DMS153 (cell line): ENCODE measurements around the gene SGCD.

ENCODE experiments used
- DNase-seq: peaks from one replicate; lab custom pipeline; 2025; lab: John Stamatoyannopoulos, UW

Gene SGCD

DNA sequence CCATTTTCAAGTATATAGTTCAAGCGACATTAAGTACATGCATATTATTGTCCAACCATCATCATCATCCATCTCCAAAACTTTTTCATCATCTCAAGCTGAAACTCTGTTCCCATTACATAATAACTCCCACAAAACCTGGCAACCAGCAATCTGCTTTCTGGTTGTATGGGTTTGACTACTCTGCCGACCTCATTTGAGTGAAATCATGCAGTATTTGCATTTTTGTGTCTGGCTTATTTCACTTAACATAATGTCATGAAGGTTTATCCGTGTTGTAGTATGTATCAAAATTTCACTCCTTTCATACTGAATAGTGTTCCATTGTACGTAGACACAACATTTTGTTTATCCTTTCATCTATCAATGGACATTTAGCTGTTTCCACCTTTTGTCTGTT, 74.8 kb downstream of the SGCD start:
- DNase-seq = no peak

DNA sequence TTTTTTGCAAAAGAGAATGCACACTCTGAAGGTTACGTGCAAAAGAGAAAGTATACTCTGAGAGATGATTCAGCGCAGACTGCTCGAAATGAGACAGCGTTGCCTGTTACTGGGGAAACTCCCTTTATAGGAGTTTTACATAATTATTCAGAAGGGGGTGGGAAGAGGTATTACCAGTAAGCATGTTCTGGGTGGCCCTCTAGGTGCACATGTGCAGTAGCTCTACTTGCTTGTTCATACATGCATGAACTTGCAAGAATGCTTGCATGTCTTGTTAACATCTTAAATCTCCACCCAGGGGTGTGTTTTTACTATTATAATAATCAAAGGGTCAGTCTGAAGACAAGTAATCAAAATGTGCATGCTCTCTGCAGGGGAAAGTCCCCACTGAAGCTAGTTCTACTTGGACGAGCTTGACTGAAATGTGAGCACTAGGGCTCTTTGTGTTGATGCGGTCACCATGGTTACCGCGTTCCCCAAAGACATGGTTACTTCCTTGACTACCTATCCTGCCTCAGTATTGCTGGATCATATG, 75.5 kb downstream of the SGCD start:
- peak; percentile 63 for DNase-seq

DNA sequence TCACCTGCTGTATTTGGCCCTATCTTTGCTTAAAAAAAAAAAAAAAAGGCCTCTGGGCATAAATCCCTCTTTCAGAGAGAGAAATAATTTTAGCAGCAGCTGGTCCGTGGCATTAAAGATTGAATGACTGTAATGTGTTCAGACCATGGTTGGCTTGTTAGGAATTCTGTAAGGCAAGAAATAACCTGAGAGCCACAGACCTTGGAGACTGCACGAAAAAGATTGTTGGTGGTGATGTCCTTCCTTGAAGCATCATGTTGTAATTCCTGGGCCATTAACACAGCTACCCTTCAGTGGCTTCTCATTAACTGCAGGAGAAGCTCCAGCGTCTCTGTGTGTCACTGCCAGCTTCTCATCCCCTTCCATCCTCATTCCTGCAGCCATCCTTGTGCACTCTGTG, 79.0 kb downstream of the SGCD start:
- DNase-seq = no peak

DNA sequence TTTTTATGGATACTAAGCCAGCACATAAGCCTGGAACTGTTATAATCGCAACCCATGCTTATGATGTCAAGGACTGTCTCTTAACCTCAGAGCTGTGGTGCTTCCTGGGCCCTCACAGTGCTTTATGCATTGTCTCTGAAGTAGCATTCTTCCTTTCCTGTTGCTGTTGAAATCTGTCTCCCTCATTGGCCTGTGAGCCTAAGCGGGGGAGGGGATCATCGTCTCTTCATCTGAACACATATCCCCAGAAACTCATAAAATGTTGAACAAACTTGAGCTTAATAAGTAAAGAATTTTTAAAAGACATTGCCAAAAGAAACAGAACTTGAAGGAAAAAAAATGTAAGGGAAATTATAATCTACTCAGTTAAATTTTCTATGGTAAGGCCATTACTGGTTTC, 80.3 kb downstream of the SGCD start:
- no peak for DNase-seq

DNA sequence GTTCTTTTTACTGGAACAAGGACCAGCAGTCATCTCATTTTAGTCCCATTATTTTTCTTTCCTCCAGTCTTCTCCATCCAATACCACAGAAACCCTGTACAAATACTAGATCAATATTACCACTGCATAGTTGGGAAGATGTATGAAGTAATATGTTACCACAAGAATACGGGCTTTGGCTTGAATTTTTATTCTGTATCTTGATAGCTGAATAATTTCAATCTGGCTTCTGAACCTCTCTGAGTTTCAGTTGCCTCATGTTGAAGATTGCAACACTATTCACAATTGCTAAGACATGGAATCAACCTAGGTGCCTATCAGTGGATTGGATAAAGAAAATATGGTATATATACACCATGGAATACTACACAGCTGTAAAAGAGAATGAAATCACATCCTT, 82.9 kb downstream of the SGCD start:
- DNase-seq = no peak

DNA sequence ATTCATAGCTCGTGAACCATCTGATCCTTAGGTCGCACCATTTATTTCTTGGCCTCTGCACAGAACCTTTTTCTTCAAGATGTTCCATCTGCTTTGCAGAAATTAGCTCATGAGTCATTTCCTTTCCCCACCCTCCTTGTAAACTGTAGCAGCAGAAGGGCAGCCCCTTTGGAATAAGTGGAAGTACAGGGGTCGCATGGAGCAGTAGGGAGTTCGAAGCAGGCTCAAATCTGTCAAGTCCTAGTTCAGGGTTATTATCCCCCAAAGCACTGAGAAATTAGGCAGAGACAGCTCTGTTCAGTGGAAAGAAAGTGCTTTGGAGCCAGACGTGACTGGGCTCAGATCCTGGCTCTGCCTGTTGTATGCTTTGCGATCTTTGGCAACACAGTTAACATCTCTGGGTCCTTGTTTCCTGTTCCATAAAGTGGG, 84.2 kb downstream of the SGCD start:
- no peak for DNase-seq

DNA sequence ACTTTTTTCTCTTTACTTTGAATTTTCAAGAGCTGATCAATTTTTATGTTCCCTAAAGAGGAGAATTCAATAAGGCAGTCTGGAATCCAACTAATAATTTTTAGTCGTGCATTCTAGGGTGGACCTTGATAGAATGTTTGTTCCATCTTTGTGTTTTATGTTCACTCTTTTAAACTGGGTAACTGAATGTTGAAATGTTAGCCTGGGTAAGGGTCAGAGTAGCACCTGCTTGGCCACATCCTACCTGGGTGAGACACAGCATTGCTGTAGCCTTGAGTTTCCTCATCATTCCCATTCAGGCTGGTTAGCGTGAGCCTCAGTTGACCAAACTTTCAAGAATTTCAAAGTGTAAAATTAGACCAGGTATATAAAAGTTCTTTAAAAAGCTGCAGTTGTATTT, 85.0 kb downstream of the SGCD start:
- no peak for DNase-seq

DNA sequence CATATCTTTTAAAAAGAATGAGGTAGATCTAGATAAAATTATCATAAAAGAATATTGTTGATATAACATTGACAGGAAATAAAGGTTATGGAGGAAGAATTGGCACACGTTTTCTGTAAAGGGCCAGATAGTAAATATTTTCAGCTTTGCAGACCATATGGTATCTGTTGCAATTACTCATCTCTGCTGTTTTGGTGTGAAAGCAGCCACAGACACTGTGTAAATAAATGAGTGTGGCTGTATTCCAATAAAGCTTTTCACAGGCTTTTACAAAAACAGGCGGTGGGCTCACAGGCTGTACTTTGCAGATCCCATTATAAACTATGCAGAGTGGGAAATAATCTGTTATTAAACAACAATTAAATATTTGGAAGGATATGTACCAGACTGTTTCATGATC, 87.4 kb downstream of the SGCD start:
- no peak for DNase-seq

DNA sequence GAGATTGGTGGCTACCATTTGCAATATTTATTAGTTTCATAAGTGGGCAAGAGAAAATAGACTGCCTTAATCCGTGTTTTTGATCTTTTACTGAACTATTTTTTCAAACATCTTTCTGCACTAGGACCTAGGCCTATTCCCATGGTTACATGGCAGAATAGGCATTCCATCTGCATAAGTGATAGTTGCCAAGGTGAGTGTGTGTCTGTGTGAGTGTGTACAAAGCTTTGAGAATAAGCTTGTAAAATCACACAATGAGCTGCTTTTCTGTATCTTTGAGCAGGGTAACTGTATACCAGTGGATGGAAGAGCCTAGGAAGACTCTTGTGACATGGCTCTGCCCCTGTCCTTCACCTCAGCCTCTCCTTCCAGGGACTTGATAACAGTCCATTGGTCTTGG, 92.7 kb downstream of the SGCD start:
- DNase-seq = no peak

DNA sequence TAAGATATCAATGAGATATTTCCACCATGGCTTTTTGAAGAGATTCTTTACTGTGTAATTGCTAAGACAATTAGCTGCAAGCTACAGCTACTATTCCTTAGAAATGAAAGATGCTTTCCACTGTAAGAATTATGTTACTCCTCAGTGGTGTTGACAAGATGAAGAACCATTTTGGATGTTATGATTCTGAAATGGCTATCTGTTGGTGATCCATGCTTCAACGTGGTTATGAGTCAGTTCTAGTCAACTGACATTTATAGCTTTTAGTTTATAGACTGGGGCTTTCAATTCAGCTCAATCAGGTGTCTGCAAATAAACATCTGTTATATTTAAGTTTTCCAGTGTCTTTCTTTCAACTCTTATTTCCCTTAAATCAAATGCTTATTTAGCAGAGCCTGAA, 93.7 kb downstream of the SGCD start:
- no peak for DNase-seq

DNA sequence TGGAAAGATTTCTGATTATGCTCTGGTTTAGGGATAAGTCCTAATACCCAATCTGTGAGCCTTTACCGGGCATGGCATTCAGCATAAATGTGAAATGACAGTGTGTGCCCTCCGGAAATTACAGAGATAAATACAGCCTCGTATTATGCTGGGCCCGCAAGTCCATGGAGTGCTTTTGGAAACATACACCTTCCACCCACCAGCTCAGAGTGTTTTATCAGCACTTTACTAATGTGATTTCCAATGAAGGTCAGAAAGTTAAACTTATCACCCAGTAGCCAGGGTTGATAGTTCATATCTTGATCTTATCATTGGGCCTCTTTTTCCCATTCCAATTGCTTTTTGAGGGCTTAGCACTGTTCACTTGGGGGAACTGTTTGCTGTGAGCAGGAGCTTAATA, 94.8 kb downstream of the SGCD start:
- no peak for DNase-seq

DNA sequence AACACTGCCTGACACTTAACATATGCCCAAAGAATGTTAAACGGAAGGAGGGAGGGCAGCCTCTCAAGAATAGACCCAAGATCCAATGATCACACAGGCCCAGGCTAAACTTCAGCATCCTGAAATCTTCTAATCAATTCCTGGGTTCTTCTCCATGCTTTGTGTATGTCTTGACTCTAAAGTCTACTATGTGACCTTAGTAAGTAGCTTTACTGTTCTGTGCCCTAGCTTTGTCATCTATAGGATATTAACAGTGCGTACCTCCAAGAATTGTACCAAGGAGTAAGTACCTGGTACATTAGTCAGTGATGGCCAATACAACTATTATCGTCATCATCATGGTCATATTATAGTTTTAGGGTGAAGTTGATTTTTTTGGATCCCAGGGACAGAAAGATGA, 96.6 kb downstream of the SGCD start:
- no peak for DNase-seq

DNA sequence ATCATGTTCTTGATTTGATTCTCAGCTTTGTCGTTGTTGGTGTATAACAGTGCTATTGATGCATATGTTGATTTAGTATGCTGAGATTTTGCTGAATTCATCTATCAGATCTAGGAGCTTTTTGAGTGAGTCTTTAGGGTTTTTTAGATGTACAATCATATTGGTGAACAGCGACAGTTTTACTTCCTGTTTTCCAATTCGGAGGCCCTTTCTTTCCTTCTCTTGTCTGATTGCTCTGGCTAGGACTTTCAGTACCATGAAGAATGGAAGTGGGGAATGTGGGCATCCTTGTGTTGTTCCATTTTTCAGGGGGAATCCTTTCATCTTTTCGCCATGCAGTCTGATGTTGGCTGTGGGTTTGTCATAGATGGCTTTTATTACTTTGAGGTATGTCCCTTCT, 100.4 kb downstream of the SGCD start:
- DNase-seq = no peak

DNA sequence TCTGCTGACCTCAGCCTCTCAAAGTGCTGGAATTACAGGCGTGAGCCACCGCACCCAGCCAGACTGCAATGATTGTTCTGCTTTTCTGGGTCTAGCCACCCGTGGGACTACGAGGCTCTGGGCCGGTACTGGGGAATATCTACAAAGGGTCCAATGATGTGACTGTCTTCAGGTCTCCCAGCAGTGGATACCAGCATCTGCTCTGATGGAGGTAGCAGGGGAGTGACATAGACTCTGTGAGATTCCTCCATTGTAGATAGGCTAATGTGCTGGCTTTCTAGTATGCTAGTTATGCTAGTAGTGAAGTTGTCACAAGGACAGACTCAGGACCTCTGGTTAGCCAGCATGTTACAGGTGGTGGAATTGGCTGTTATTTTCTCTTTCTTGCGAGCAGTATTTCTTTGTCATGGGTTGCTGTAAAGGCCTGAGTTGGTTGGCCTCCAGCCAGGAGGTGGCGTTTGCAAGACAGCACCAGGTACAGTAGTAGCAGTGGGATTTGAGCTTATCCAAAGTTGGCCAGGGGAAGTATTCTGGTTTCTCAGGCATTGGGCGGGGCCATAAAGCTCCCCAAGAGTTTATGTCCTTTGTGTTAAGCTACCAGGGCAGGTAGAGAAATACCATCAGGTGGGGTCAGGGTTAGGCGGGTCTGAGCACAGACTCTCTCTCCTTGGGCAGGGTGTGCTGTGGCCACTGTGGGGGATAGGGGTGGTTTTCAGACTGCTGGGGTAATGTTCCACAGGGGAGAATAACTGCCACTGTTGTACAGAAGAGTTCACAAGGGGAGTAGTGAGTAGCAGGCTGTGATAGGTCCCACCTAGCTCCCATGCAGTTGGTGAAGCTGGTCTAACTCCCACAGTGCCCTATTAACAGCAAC, 105.2 kb downstream of the SGCD start:
- DNase-seq = no peak

DNA sequence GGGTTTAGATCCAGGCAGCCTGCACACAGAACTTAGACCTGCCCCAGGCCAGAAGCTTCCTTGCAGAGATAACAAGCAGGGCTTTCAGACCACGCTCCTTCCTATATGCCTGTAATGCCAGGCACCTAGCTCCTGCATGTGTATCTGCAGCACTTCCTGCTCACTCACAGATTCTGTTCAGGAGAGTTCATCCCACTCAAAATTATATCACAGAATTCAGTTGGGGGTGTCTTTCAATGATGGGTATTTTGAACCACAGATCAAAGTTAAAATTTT, 105.8 kb downstream of the SGCD start:
- DNase-seq = no peak

DNA sequence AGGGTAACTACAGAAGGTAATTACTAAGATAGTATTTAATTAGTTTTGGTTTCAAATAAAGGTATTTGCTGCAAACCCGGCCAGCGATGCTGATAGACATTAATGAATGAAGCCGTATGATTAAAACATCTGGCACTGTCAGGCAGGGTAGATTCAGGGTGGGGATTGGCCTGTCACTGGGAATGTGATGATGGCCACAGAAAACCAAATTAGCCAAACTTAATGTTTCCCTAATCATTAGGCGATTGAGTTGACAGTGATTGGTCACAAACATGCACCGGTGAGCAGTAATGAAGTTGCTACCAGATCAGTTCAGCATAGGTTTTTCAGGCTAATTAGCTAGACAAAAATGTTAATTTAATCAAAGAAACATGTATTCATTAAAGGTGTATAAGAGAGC, 107.5 kb downstream of the SGCD start:
- DNase-seq = no peak

DNA sequence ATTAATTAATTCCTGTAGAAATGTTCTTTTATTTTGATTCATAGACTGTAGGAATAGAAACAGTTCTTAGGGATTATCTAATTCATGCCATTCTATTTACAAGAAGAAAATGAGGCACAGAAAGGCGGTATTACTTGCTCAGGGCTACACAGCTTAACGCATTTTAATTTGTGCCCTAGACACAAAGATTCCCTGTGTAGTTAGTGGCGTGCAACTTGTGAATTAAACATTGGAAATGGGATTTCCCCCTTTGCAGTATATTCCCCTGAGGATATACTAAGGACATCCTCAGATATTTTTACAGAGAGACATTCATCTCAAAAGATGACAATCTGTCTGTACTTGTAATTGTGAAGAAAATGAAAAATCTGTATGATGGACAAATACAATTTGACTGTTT, 108.1 kb downstream of the SGCD start:
- DNase-seq = no peak

DNA sequence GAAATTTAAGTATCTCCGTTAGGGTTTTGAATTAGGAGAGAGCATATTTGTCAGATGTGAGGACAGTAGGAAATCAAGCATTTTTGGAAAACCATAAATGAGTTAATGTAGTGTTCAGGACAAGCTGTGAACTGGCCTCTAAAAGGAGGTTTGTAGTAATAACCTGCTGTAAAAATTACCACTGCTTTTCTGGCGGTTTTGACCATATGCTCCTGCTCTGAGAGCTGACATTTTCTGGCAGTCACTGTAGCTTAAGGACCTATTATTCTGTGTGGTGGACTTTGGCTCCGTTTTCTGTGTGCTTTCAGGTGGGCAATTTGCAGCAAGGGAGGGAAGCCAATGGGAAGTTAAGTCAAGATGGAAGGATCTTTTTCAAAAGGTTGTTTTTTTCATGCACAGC, 111.1 kb downstream of the SGCD start:
- no peak for DNase-seq

DNA sequence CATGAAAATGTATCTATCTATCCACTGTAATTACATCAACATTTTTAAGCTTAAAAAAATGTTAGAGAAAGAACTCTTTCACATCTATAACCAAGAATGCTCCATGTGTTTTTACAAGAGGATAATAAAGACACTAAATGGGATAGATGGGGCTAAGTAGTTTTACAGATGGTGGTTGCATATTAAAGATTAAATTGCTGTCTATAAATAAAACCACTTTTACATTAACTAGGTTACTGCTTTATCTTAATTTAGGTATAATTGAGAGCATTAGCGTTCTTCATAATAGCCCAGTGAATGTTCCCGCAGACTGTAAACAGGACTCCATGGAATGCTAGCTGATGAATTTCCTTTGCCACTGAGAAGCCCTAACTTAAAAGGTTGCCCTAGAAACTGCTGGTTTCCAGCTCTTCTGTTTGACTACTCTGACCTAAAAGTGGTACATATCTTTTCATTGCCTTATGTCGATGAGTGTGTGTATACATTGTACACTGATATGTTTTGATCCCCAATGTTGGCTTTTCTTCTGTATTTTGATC, 117.9 kb downstream of the SGCD start:
- DNase-seq = no peak

DNA sequence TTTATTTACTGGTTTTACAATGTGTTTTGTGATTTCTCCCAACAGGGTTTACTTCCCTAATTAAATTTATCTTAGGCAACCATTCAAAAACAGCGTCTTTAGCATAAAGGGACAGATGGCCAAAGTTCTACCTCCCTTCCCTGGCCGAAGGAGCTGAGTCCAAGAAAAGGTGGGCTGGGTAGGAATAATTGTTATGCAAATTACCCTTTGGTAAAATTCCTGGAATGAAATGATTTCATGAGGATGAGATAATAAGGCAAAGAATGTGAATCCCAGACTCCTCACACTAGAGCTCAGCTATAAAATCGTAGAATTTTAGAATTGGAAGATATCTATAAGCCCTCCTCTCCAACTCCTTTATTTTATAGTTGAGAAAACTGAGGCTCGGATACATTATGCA, 119.6 kb downstream of the SGCD start:
- no peak for DNase-seq

DNA sequence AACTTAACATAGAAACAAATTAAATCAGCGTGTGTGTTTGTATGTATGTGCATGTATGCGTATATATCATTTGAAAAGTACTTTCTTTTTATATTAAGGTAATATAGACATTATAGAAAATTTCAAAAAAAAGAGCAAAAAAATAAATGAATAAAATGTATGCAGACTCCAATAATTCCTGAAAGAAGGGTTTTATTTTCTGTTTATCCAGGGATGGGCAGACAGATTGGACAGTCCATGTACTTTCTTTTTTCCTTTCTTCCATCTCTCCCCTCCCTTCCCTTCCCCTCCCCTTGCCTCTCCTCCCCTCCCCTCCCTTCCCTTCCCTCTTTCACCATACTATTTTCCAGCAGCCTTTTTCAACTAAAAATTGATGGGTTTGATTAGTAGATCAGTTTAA, 123.8 kb downstream of the SGCD start:
- DNase-seq = no peak

DNA sequence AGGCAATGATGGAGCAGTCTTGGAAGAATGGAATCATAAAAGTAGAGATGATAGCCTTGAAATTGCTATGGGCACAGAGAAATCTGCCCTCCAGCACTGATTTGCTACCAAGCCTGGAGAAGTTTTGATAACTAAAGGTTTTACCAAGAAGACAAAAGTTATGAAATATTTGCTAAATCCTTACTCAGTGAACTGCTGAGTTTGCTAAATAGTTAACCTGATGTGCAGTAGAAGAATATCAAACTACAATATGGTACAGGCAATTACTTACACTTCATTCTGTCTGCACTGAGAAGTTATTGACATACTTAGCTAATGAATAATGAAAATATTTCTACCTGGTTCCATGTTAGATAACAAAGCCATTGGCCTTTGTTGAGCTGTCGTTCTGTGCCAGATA, 124.5 kb downstream of the SGCD start:
- DNase-seq = no peak

DNA sequence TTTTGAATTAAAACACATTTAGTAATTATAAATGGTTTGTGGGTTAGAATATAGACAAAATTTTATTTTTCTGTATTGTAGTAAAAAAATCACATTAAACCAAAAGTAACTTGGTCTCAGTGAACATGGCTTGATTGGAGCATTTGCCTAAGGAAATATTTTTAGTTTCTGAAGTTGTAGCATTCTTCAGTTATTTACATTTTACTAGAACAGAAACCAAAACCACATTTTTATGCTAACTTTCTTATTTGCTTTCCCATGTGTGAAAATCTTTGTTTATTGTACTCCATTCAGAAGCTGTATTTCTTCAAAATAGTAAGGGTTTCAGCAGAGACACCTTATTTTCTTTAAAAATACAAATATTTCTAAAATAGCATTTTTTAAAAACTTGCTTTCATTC, 129.9 kb downstream of the SGCD start:
- no peak for DNase-seq

DNA sequence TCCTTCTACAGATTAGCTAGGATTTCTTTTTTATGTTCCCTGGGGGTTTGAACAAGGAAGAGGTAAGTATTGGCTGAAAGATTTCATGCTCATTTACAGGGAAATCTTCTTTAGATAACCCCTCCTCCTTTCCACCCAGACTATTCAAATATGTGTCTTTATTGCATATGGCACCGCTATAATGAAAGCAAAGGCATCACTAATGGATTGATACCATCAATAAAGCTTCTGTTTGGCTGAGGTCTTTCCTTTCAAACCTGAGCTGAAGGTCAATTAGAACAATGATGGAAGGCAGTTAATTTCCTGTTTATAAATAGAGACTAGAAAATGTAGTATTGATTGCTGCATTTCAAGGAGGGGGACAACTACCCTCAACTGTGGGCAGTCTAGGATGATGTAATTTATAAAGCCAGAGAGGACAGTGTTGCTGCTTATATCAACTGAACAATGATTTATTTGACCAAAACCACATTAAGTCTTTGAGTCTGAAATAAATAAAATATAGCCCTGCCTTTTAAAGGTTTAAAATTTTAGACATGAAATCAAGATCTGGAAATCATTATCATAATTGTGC, 132.9 kb downstream of the SGCD start:
- DNase-seq = no peak
